Urinary bladder (tissue), 4 donors: Measurements from ENCODE around the gene HEXA. TPM values are rescaled to one million over a fixed set of nuclear protein-coding genes. Genes with fewer than 3 reads are reported as not detected.
"Not testable (repeated sequence)": the region's sequence is repeated elsewhere in the genome, so short reads cannot be mapped to it uniquely, and the experiment has no call there.

Experiments used
- DNase-seq: peaks from one replicate; pipeline ENCODE4 v3.0.0-alpha.2; 2015; ENCODE audit errors: extremely low spot score
- H3K27ac ChIP-seq: one replicate; pipeline ENCODE4 v1.5.1; 2013; ENCODE audit warnings: low read depth, mild to moderate bottlenecking, moderate library complexity
- H3K36me3 ChIP-seq: one replicate; pipeline ENCODE4 v1.6.1; 2013; ENCODE audit warnings: mild to moderate bottlenecking, moderate library complexity; ENCODE audit not compliant: insufficient read depth
- H3K4me1 ChIP-seq: one replicate; pipeline ENCODE4 v1.6.1; 2013; ENCODE audit warnings: mild to moderate bottlenecking, moderate library complexity; ENCODE audit not compliant: insufficient read depth
- H3K4me3 ChIP-seq: one replicate; pipeline ENCODE4 v1.5.1; 2013; ENCODE audit warnings: low read depth, low read length
- WGBS: extraction: QIAGEN DNeasy Blood & Tissue Kit; methylation state at CpG from one replicate; pipeline ENCODE4 v1.1.7; 2013; 5-methylcytosine and 5-hydroxymethylcytosine counted together
- polyA plus RNA-seq: library from polyadenylated mRNA; stranded (reverse); fragments of 200-250 nt; gene quantifications from one replicate; pipeline ENCODE4 v1.2.3, GENCODE V29; 2013
- total RNA-seq: library from RNA; depleted of rRNA; stranded (reverse); fragments of >200 nt; gene quantifications from one replicate; pipeline ENCODE4 v1.2.3, GENCODE V29; 2014
- donor health status: healthy with polysubstance abuse.
- donor health status: healthy.

The HEXA gene
- total and polyA plus RNA-seq, 2 donors = 64.0 to 87.1 TPM

- no peaks in the 10 kb centered on the region for H3K36me3 ChIP-seq
- H3K4me3 ChIP-seq = no peak within 1 kb of the TSS
- 67% methylated on average over 4 of the region's 4 CpGs for WGBS
- H3K4me1 ChIP-seq = no peaks in the 10 kb centered on the region
- no peak for DNase-seq
- H3K27ac ChIP-seq = no peak within 1 kb of the TSS
Observed at GRCh38 chr15:72397796-72398588, 22.2 kb upstream of the HEXA start, which contains the start of gene TMEM202. Gene TMEM202 (plus strand): TSS chr15:72398305. CDS start chr15:72398327, 22 bp downstream.

- not testable (repeated sequence) for H3K36me3 ChIP-seq, H3K4me1 ChIP-seq, H3K27ac ChIP-seq, H3K4me3 ChIP-seq, DNase-seq
- 95% methylated on average over 21 of the region's 24 CpGs for WGBS
Observed at GRCh38 chr15:72396331-72396730, 20.5 kb upstream of the HEXA start.

- H3K27ac ChIP-seq = no peak overlapping the region
- no peaks in the 10 kb centered on the region for H3K36me3 ChIP-seq
- 42% methylated on average over 3 of the region's 3 CpGs for WGBS
- H3K4me1 ChIP-seq = no peaks in the 10 kb centered on the region
- DNase-seq = no peak
- H3K4me3 ChIP-seq = no peak overlapping the region
Observed at GRCh38 chr15:72389231-72389630, 13.4 kb upstream of the HEXA start.

- no peak for DNase-seq
- Histone ChIP-seq H3K36me3 (no peaks in the 10 kb centered on the region), H3K4me3 (no peak overlapping the region), H3K4me1 (no peaks in the 10 kb centered on the region), H3K27ac (no peak overlapping the region)
Observed at GRCh38 chr15:72387741-72388140, 11.9 kb upstream of the HEXA start.

- no peaks in the 10 kb centered on the region for H3K4me1 ChIP-seq
- 70% methylated on average over 2 of the region's 2 CpGs for WGBS
- H3K27ac ChIP-seq = no peak overlapping the region
- H3K4me3 ChIP-seq = no peak overlapping the region
- H3K36me3 ChIP-seq = no peaks in the 10 kb centered on the region
- DNase-seq = no peak
Observed at GRCh38 chr15:72382146-72382545, 6.3 kb upstream of the HEXA start.

- Histone ChIP-seq H3K36me3 (no peaks in the 10 kb centered on the region), H3K4me1 (no peaks in the 10 kb centered on the region), H3K4me3 (no peak overlapping the region), H3K27ac (no peak overlapping the region)
- DNase-seq = no peak
- 66% methylated on average over 4 of the region's 4 CpGs for WGBS
Observed at GRCh38 chr15:72380743-72381142, 4.9 kb upstream of the HEXA start.

- Histone ChIP-seq H3K36me3 (no peaks in the 10 kb centered on the region), H3K4me1 (no peaks in the 10 kb centered on the region), H3K4me3 (no peak overlapping the region), H3K27ac (no peak overlapping the region)
- WGBS = 52% methylated on average over 2 of the region's 2 CpGs
- DNase-seq = no peak
Observed at GRCh38 chr15:72379856-72380430, 4.1 kb upstream of the HEXA start.

- H3K4me1 ChIP-seq, DNase-seq, H3K27ac ChIP-seq, H3K36me3 ChIP-seq, H3K4me3 ChIP-seq: not testable (repeated sequence)
- WGBS = 88% methylated on average over 3 of the region's 3 CpGs
Observed at GRCh38 chr15:72379106-72379505, 3.3 kb upstream of the HEXA start.

GRCh38 chr15:72377331-72377730 is 1.5 kb upstream of the HEXA start:
- H3K27ac ChIP-seq = no peak overlapping the region
- 88% methylated on average over 1 of the region's 1 CpG for WGBS

GRCh38 chr15:72375501-72375845 is 341 bp downstream of the HEXA start:
- Histone ChIP-seq H3K4me1 (no peaks in the 10 kb centered on the region), H3K27ac (peak overlapping the region; percentile 51), H3K4me3 (peak overlapping the region; percentile 62), H3K36me3 (peaks cover 1% of the 10 kb centered on the region)
- under 1% methylated on average over 17 of the region's 17 CpGs for WGBS
- peak; percentile 10 for DNase-seq

More at GRCh38 chr15:72377331-72377730, 1.5 kb upstream of the HEXA start:
- no peak for DNase-seq
- Histone ChIP-seq H3K36me3 (no peaks in the 10 kb centered on the region), H3K4me1 (no peaks in the 10 kb centered on the region), H3K4me3 (no peak overlapping the region)

GRCh38 chr15:72372361-72372760 is 3.5 kb downstream of the HEXA start:
- Histone ChIP-seq H3K4me1 (no peaks in the 10 kb centered on the region), H3K4me3 (no peak overlapping the region), H3K27ac (no peak overlapping the region), H3K36me3 (peaks cover 1% of the 10 kb centered on the region)
- no peak for DNase-seq

GRCh38 chr15:72369964-72370363 is 5.8 kb downstream of the HEXA start:
- Histone ChIP-seq H3K27ac (no peak overlapping the region), H3K4me1 (no peaks in the 10 kb centered on the region), H3K4me3 (no peak overlapping the region), H3K36me3 (peaks cover 1% of the 10 kb centered on the region)
- no peak for DNase-seq
- 77% methylated on average over 1 of the region's 1 CpG for WGBS

GRCh38 chr15:72368899-72369298 is 6.9 kb downstream of the HEXA start:
- Histone ChIP-seq H3K27ac (no peak overlapping the region), H3K36me3 (peaks cover 1% of the 10 kb centered on the region), H3K4me1 (no peaks in the 10 kb centered on the region), H3K4me3 (no peak overlapping the region)
- DNase-seq = no peak
- WGBS = 79% methylated on average over 2 of the region's 2 CpGs

- Histone ChIP-seq H3K4me3 (no peak overlapping the region), H3K4me1 (no peaks in the 10 kb centered on the region), H3K27ac (no peak overlapping the region), H3K36me3 (peaks cover 1% of the 10 kb centered on the region)
- 81% methylated on average over 2 of the region's 2 CpGs for WGBS
- DNase-seq = no peak
Observed at GRCh38 chr15:72368325-72368724, 7.5 kb downstream of the HEXA start.
